Measurements from ENCODE around the gene PTPRF. TPM values are rescaled to one million over a fixed set of nuclear protein-coding genes. Genes with fewer than 3 reads are reported as not detected.
A peak's percentile ranks its signal among the peaks of the same experiment; 100 is the strongest.
"Not testable (repeated sequence)": the region's sequence is repeated elsewhere in the genome, so short reads cannot be mapped to it uniquely, and the experiment has no call there.

PTPRF gene
- total RNA-seq, 2 donors from 2014 or later, result 7.4 to 27.7 TPM

DNA sequence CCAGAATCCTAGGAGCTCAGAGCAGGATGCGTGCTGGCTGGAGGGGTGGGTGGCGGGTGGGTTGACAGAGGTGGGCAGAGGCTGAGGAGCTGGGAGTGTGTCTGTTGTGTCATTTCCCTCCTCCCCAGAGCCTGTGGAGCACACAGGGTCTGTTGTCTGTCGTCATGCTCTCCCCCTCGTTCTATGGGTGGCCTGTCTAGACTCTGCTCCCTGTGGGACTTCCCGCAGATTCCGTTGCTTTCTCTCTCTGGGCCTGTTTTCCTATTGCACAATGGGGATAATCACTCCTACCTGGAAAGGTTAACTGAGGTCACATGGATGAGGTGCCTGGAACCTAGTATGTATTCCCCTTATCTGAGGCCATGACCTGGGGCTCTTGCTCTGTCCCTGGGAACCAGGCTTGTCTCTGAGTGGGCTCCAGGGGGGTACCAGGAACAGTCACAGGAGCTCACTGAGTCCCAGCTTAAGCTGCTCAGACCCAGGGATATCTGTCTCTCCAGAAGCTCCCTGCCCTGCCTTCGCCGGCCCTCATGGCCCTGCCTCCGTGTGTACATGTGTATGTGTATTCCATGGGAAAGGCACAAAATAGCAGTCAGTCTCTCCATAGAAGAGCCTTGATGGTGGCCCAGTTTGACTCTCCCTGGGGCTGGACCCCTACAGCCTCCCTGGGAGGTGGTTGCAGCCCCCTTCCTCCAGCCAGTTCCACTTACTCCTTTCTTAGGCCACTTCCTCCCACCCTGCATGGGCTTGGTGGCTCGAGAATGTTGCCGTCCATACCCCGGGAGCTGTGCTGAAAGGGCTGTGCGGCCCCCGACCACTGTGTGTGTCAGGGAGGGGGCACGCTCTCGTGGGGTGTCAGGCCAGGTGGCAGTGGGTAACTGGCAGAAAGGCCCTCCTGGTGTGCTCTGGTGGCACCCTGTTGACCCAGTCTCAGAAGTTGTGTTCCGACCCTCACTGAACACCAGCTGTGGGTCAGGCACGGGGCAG lies 17.9 kb downstream of the PTPRF start:
- Histone ChIP-seq H3K4me3 (no peak overlapping the region), H3K4me1 (peaks cover 0 to 29% of the 10 kb centered on the region in 2 donors), H3K27ac (no peak overlapping the region), H3K36me3 (no peaks in the 10 kb centered on the region), H3K9me3 (no peaks in the 10 kb centered on the region), H3K27me3 (no peaks in the 10 kb centered on the region)
- TF ChIP-seq, protein P1, sequence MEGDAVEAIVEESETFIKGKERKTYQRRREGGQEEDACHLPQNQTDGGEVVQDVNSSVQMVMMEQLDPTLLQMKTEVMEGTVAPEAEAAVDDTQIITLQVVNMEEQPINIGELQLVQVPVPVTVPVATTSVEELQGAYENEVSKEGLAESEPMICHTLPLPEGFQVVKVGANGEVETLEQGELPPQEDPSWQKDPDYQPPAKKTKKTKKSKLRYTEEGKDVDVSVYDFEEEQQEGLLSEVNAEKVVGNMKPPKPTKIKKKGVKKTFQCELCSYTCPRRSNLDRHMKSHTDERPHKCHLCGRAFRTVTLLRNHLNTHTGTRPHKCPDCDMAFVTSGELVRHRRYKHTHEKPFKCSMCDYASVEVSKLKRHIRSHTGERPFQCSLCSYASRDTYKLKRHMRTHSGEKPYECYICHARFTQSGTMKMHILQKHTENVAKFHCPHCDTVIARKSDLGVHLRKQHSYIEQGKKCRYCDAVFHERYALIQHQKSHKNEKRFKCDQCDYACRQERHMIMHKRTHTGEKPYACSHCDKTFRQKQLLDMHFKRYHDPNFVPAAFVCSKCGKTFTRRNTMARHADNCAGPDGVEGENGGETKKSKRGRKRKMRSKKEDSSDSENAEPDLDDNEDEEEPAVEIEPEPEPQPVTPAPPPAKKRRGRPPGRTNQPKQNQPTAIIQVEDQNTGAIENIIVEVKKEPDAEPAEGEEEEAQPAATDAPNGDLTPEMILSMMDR (IDR thresholded peaks at IDR 0.05), result no peak
- no peak for DNase-seq (ENCODE audit: low spot score)

DNA sequence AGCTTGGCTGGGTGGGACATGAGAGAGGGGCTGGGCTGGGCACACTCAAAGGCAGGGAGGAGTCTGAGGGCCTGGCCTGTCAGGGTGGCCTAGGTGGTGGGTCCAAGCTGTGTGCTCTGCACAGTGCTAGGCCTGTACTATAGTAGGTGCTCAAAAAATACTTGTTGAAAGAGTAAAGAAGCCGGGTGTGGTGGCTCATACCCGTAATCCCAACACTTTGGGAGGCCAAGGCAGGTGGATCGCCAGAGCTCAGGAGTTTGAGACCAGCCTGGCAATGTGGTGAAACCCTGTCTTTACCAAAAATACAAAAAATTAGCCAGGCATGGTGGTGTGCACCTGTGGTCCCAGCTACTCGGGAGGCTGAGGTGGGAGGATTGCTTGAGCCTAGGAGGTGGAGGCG lies 18.7 kb downstream of the PTPRF start:
- peaks cover 0 to 29% of the 10 kb centered on the region in 2 donors for H3K4me1 ChIP-seq
- H3K27ac ChIP-seq; H3K9me3 ChIP-seq; H3K36me3 ChIP-seq; DNase-seq (ENCODE audit: low spot score); H3K4me3 ChIP-seq; H3K27me3 ChIP-seq: not testable (repeated sequence)

DNA sequence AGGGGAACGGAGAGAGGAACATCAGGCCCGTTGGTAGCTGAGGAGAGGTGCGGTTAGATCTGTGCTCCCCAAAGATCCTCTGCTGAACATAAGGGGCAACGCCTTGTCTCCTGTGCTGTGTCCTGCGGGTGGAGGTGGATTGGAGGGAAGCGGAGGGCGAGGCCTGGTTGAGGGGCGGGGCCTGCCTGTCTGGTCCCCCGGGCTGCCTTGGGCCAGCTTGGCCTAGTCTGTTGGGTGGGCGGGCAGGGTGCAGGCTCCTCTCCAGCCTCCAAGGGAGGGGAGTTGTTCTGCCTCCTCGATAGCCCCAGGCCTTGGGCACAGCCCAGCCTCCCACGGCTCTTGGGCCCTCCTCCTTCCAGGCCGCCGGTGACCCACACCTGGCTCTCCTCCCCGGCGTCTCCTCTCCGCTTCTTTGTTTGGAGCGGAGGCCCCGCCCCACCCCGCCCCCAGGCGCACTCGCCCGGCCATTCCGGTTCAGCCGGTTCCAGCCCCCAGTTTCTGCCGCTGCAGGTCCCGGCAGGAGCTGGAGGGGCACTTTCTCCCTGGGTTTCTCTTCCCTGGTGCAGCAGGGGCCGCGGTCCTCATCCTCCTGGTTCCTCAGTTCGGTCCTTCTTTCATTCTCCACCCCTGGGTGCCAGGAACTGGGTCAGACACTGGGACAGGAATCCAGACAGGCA lies 19.4 kb downstream of the PTPRF start:
- TF ChIP-seq, protein P1 (IDR thresholded peaks at IDR 0.05), result no peak
- DNase-seq (ENCODE audit: low spot score), result no peak
- H3K27ac ChIP-seq, result no peak overlapping the region

DNA sequence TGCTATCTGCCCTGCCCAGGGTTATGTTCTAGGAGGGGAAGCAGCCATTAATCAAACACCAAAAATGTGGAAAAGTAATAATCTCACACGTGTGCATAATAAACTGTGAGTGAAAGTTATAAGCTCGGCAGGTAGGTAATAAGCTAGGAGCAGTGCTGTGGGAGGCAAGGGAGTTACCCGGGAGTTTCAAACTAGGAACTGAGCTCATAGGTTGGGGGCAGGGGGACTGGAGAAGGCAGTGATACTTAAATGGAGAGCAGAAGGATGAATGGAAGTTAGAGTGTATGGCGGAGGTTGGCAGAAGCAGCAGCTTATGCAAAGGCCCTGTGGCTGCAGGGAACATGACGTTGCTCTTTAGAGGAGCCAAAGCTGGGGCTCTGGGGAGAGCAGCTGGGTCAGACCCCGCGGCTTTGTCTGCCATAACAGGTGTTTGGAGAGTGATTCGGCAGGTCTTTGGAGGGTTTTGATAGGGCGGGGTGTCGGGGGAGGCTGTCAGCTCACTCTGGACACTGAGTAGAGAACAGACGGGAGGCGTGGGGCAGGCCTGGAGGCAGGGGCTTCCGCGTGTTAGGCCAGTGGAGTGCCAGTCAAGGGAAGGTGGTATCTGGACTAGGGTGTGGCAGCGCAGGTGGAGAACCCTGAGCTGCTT lies 20.0 kb downstream of the PTPRF start:
- Histone ChIP-seq H3K9me3 (no peaks in the 10 kb centered on the region), H3K36me3 (no peaks in the 10 kb centered on the region), H3K27me3 (no peaks in the 10 kb centered on the region), H3K4me3 (peak overlapping the region in 1 of 2 donors; percentile 40), H3K4me1 (peaks cover 0 to 26% of the 10 kb centered on the region in 2 donors), H3K27ac (no peak overlapping the region)
- DNase-seq (ENCODE audit: low spot score), result no peak
- TF ChIP-seq, protein P1 (IDR thresholded peaks at IDR 0.05), result no peak

More for the DNA sequence above, 19.4 kb downstream of the PTPRF start:
- Histone ChIP-seq H3K4me3 (peak overlapping the region in 1 of 2 donors; percentile 40), H3K27me3 (no peaks in the 10 kb centered on the region), H3K36me3 (no peaks in the 10 kb centered on the region), H3K9me3 (no peaks in the 10 kb centered on the region), H3K4me1 (peaks cover 0 to 29% of the 10 kb centered on the region in 2 donors)

DNA sequence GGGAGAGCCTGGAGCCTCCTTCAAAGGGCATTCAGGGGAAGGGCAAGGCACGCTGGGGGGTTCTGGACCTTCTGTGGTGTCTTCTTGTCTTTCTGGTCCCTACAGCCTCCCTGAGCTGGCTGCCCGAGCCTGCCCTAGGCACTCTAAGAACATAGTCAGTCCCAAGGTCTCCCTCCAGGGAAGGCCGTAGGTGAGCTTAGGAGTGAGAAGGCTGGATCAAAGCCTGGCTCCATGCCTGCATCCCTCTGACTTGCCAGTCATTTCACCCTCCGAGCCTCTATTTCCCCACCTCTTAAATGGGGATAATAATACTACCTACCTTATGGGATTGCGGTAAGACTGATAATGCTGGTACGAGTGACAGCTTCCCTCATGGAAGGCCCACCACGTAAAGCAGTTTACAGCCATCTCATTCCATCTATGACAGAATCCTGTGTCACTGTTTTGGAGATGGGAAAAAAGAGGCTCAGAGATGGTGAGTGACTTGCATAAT lies 20.8 kb downstream of the PTPRF start:
- no peaks in the 10 kb centered on the region for H3K27me3 ChIP-seq
- H3K9me3 ChIP-seq, result no peaks in the 10 kb centered on the region
- DNase-seq (ENCODE audit: low spot score), result no peak
- TF ChIP-seq, protein P1 (IDR thresholded peaks at IDR 0.05), result no peak
- H3K27ac ChIP-seq, result no peak overlapping the region
- H3K36me3 ChIP-seq, result no peaks in the 10 kb centered on the region
- no peak overlapping the region for H3K4me3 ChIP-seq
- H3K4me1 ChIP-seq, result peaks cover 0 to 24% of the 10 kb centered on the region in 2 donors
